ENCODE measurements around the gene RAB5A.
"Not testable (repeated sequence)": the region's sequence is repeated elsewhere in the genome, so short reads cannot be mapped to it uniquely, and the experiment has no call there.

RAB5A gene

GRCh38 chr3:19946832-19947548 is at the start of gene RAB5A:
Gene RAB5A, plus strand, starts transcription at chr3:19947097. Its CDS starts 3,802 bp downstream, at chr3:19950899.
- DNase-seq = peak; percentile 97

GRCh38 chr3:19898721-19899120 is 48.2 kb upstream of the RAB5A start:
- no peak for DNase-seq

GRCh38 chr3:19899264-19899663 is 47.6 kb upstream of the RAB5A start:
- DNase-seq = no peak

GRCh38 chr3:19899833-19900232 is 47.1 kb upstream of the RAB5A start:
- not testable (repeated sequence) for DNase-seq

GRCh38 chr3:19901337-19901736 is 45.6 kb upstream of the RAB5A start:
- DNase-seq = no peak

GRCh38 chr3:19901918-19902317 is 45.0 kb upstream of the RAB5A start:
- DNase-seq = no peak

GRCh38 chr3:19903649-19904048 is 43.2 kb upstream of the RAB5A start:
- DNase-seq = no peak

- no peak for DNase-seq
These were observed 39.4 kb upstream of the RAB5A start for GRCh38 chr3:19907523-19907922.

GRCh38 chr3:19911452-19911851 is 35.4 kb upstream of the RAB5A start:
- DNase-seq = no peak

- DNase-seq = no peak
These were observed 29.7 kb upstream of the RAB5A start for GRCh38 chr3:19917167-19917566.

GRCh38 chr3:19920401-19921080 is 26.4 kb upstream of the RAB5A start:
- DNase-seq = no peak

GRCh38 chr3:19931180-19931692 is 15.7 kb upstream of the RAB5A start:
- DNase-seq = peak; percentile 20

GRCh38 chr3:19931767-19932188 is 15.1 kb upstream of the RAB5A start:
- DNase-seq = no peak

- no peak for DNase-seq
These were observed 14.5 kb upstream of the RAB5A start for GRCh38 chr3:19932422-19932821.

- DNase-seq = no peak
These were observed 12.8 kb upstream of the RAB5A start, which contains the start of gene EFHB for GRCh38 chr3:19934098-19934566. Gene EFHB, minus strand, starts transcription at chr3:19934217. Its CDS starts 199 bp downstream, at chr3:19934018.

- DNase-seq = no peak
These were observed 9.2 kb upstream of the RAB5A start for GRCh38 chr3:19937459-19938294.

- DNase-seq = no peak
These were observed 8.6 kb upstream of the RAB5A start for GRCh38 chr3:19938295-19938627.

- no peak for DNase-seq
These were observed 6.3 kb upstream of the RAB5A start for GRCh38 chr3:19940643-19941042.

GRCh38 chr3:19945534-19945933 is 1.4 kb upstream of the RAB5A start:
- DNase-seq = no peak

- DNase-seq = no peak
These were observed 697 bp upstream of the RAB5A start for GRCh38 chr3:19945969-19946831.

- peak; percentile 57 for DNase-seq
These were observed 790 bp downstream of the RAB5A start for GRCh38 chr3:19947549-19948225.

GRCh38 chr3:19948226-19948591 is 1.3 kb downstream of the RAB5A start:
- no peak for DNase-seq
